ENCODE data around the gene BMAL2. TPM values are rescaled to one million over a fixed set of nuclear protein-coding genes. Genes with fewer than 3 reads are reported as not detected.

BMAL2 gene
- total RNA-seq, 2 experiments from 2014 or later = 23.1 to 38.4 TPM

GRCh38 chr12:27303139-27304111 is 29.2 kb upstream of the BMAL2 start:
- Mint-ChIP-seq H3K27me3 (no peaks in the 10 kb centered on the region), H3K9me3 (ENCODE audit: low read depth) (no peaks in the 10 kb centered on the region), H3K4me3 (no peak overlapping the region), H3K27ac (no peak overlapping the region), H3K4me1 (peaks cover 14% of the 10 kb centered on the region), H3K36me3 (peaks cover 18% of the 10 kb centered on the region)
- ATAC-seq = no peak
- DNase-seq = no peak
- CTCF ChIA-PET = interaction anchor here (0.8 to 6.4 kb wide), 6 partner anchors 28 to 418 kb away, joined by 3 to 77 read pairs (median 4); partner anchors contain the start of genes BMAL2, MED21 and TM7SF3

- Mint-ChIP-seq H3K4me1 (peaks cover 24% of the 10 kb centered on the region), H3K9me3 (ENCODE audit: low read depth) (no peaks in the 10 kb centered on the region), H3K27me3 (no peaks in the 10 kb centered on the region), H3K36me3 (peaks cover 15% of the 10 kb centered on the region), H3K27ac (no peak overlapping the region), H3K4me3 (no peak overlapping the region)
- CTCF ChIA-PET = interaction anchor here (0.6 to 6.4 kb wide), 10 partner anchors 27 to 420 kb away, joined by 3 to 77 read pairs (median 10); partner anchors contain the start of genes BMAL2, MED21, STK38L and TM7SF3
- DNase-seq (no peak), ATAC-seq (no peak)
These were observed 27.8 kb upstream of the BMAL2 start for GRCh38 chr12:27304856-27305255.

GRCh38 chr12:27305673-27306456 is 26.8 kb upstream of the BMAL2 start:
- DNase-seq (no peak), ATAC-seq (no peak)
- no peak overlapping the region for H3K27ac Mint-ChIP-seq
- peaks cover 15% of the 10 kb centered on the region for H3K36me3 Mint-ChIP-seq
- peaks cover 26% of the 10 kb centered on the region for H3K4me1 Mint-ChIP-seq
- CTCF ChIA-PET = interaction anchor here (0.7 to 6.4 kb wide), 31 partner anchors 10 to 473 kb away, joined by 3 to 77 read pairs (median 4); partner anchors contain the start of genes BMAL2, ITPR2, MED21 and PPFIBP1
- no peak overlapping the region for H3K4me3 Mint-ChIP-seq
- H3K27me3 Mint-ChIP-seq = no peaks in the 10 kb centered on the region
- H3K9me3 Mint-ChIP-seq (ENCODE audit: low read depth) = no peaks in the 10 kb centered on the region

- H3K4me1 Mint-ChIP-seq = peaks cover 26% of the 10 kb centered on the region
- H3K36me3 Mint-ChIP-seq = peaks cover 19% of the 10 kb centered on the region
- DNase-seq (no peak), ATAC-seq (no peak)
- H3K27me3 Mint-ChIP-seq = no peaks in the 10 kb centered on the region
- no peak overlapping the region for H3K4me3 Mint-ChIP-seq
- H3K9me3 Mint-ChIP-seq (ENCODE audit: low read depth) = no peaks in the 10 kb centered on the region
- CTCF ChIA-PET = interaction anchor here (1.3 to 5.7 kb wide), 5 partner anchors 8 to 294 kb away, joined by 3 to 41 read pairs (median 5); partner anchors contain the start of genes BMAL2 and MED21
- peak overlapping the region; percentile 74 for H3K27ac Mint-ChIP-seq
These were observed 23.2 kb upstream of the BMAL2 start for GRCh38 chr12:27309293-27309994.

- Mint-ChIP-seq H3K36me3 (peaks cover 22% of the 10 kb centered on the region), H3K27ac (peak overlapping the region; percentile 74), H3K4me1 (peaks cover 26% of the 10 kb centered on the region), H3K9me3 (ENCODE audit: low read depth) (no peaks in the 10 kb centered on the region), H3K4me3 (no peak overlapping the region), H3K27me3 (no peaks in the 10 kb centered on the region)
- CTCF ChIA-PET = interaction anchor here (1.3 to 1.7 kb wide), 3 partner anchors 272 to 294 kb away, joined by 3 to 7 read pairs (median 4); partner anchors contain the start of gene MED21
- no peak for ATAC-seq
- DNase-seq = no peak
These were observed 22.7 kb upstream of the BMAL2 start for GRCh38 chr12:27309995-27310315.

GRCh38 chr12:27316947-27317346 is 15.7 kb upstream of the BMAL2 start:
- no peaks in the 10 kb centered on the region for H3K4me1 Mint-ChIP-seq
- no peaks in the 10 kb centered on the region for H3K27me3 Mint-ChIP-seq
- H3K27ac Mint-ChIP-seq = no peak overlapping the region
- H3K36me3 Mint-ChIP-seq = peaks cover 21% of the 10 kb centered on the region
- H3K9me3 Mint-ChIP-seq (ENCODE audit: low read depth) = no peaks in the 10 kb centered on the region
- CTCF ChIA-PET = interaction anchor here (1.2 to 1.8 kb wide), 3 partner anchors 8 to 17 kb away, joined by 3 to 5 read pairs (median 4); no protein-coding TSS in a partner anchor
- ATAC-seq = no peak
- no peak overlapping the region for H3K4me3 Mint-ChIP-seq
- DNase-seq = no peak

GRCh38 chr12:27319409-27319808 is 13.2 kb upstream of the BMAL2 start:
- Mint-ChIP-seq H3K27me3 (no peaks in the 10 kb centered on the region), H3K36me3 (peaks cover 20% of the 10 kb centered on the region), H3K4me3 (no peak overlapping the region), H3K4me1 (no peaks in the 10 kb centered on the region), H3K9me3 (ENCODE audit: low read depth) (no peaks in the 10 kb centered on the region), H3K27ac (no peak overlapping the region)
- ATAC-seq = no peak
- DNase-seq = no peak
- CTCF ChIA-PET = interaction anchor here (1.1 kb wide), 1 partner anchor 13 kb away, joined by 4 read pairs; no protein-coding TSS in a partner anchor

GRCh38 chr12:27319848-27320247 is 12.8 kb upstream of the BMAL2 start:
- H3K36me3 Mint-ChIP-seq = peaks cover 17% of the 10 kb centered on the region
- ATAC-seq = no peak
- CTCF ChIA-PET = no interaction called here
- no peaks in the 10 kb centered on the region for H3K4me1 Mint-ChIP-seq
- H3K27me3 Mint-ChIP-seq = no peaks in the 10 kb centered on the region
- no peak overlapping the region for H3K4me3 Mint-ChIP-seq
- no peak overlapping the region for H3K27ac Mint-ChIP-seq
- no peaks in the 10 kb centered on the region for H3K9me3 Mint-ChIP-seq (ENCODE audit: low read depth)
- no peak for DNase-seq

- Mint-ChIP-seq H3K4me3 (no peak overlapping the region), H3K4me1 (no peaks in the 10 kb centered on the region), H3K36me3 (peaks cover 8% of the 10 kb centered on the region), H3K9me3 (ENCODE audit: low read depth) (no peaks in the 10 kb centered on the region), H3K27ac (no peak overlapping the region), H3K27me3 (no peaks in the 10 kb centered on the region)
- DNase-seq = no peak
- no peak for ATAC-seq
- CTCF ChIA-PET = interaction anchor here (1.5 to 2.2 kb wide), 2 partner anchors 18 to 457 kb away, joined by 3 to 11 read pairs; no protein-coding TSS in a partner anchor
These were observed 8.1 kb upstream of the BMAL2 start for GRCh38 chr12:27324530-27324929.

GRCh38 chr12:27330846-27331245 is 1.8 kb upstream of the BMAL2 start:
- ATAC-seq (no peak), DNase-seq (no peak)
- peaks cover 42% of the 10 kb centered on the region for H3K4me1 Mint-ChIP-seq
- peak overlapping the region; percentile 80 for H3K27ac Mint-ChIP-seq
- H3K27me3 Mint-ChIP-seq = peaks cover 7% of the 10 kb centered on the region
- CTCF ChIA-PET = interaction anchor here (0.9 to 6.2 kb wide), 3 partner anchors 15 to 53 kb away, joined by 3 to 41 read pairs (median 5); no protein-coding TSS in a partner anchor
- no peak overlapping the region for H3K4me3 Mint-ChIP-seq
- no peaks in the 10 kb centered on the region for H3K9me3 Mint-ChIP-seq (ENCODE audit: low read depth)
- peaks cover 1% of the 10 kb centered on the region for H3K36me3 Mint-ChIP-seq

- Mint-ChIP-seq H3K4me3 (peak overlapping the region; percentile 83), H3K4me1 (peaks cover 46% of the 10 kb centered on the region), H3K9me3 (ENCODE audit: low read depth) (no peaks in the 10 kb centered on the region), H3K27me3 (peaks cover 7% of the 10 kb centered on the region), H3K27ac (peak overlapping the region; percentile 80), H3K36me3 (peaks cover 1% of the 10 kb centered on the region)
- ATAC-seq = peak; percentile 70
- DNase-seq = peak; percentile 67
- CTCF ChIA-PET = interaction anchor here (0.9 to 6.2 kb wide), 4 partner anchors 16 to 86 kb away, joined by 3 to 41 read pairs (median 4); no protein-coding TSS in a partner anchor
These were observed 1.2 kb upstream of the BMAL2 start for GRCh38 chr12:27331291-27331926.

- no peaks in the 10 kb centered on the region for H3K9me3 Mint-ChIP-seq (ENCODE audit: low read depth)
- peaks cover 46% of the 10 kb centered on the region for H3K4me1 Mint-ChIP-seq
- no peak for DNase-seq
- peak overlapping the region; percentile 80 for H3K27ac Mint-ChIP-seq
- peak overlapping the region; percentile 83 for H3K4me3 Mint-ChIP-seq
- H3K27me3 Mint-ChIP-seq = peaks cover 7% of the 10 kb centered on the region
- peaks cover 1% of the 10 kb centered on the region for H3K36me3 Mint-ChIP-seq
- CTCF ChIA-PET = interaction anchor here (0.9 to 6.2 kb wide), 4 partner anchors 16 to 87 kb away, joined by 3 to 41 read pairs (median 4); no protein-coding TSS in a partner anchor
- no peak for ATAC-seq
These were observed 710 bp upstream of the BMAL2 start for GRCh38 chr12:27331927-27332324.
